SK-N-SH treated with all-trans-retinoic acid at 6 μM for 48 hours (cell line): ENCODE data around the gene SMPDL3B.

Source experiments
- ATAC-seq: fragments of 200-7000 bp; cut with Tn5 transposase; 3 replicates; pipeline ENCODE4 v1.9.1; 2020; ENCODE audit warnings: mild to moderate bottlenecking, moderate library complexity
- BACH2 ChIP-seq: fragments of 250-450 bp; sonication (Bioruptor Pico); IDR thresholded peaks from 2 replicates; pipeline ENCODE4 v1.9.0; 2021; ENCODE audit warnings: mild to moderate bottlenecking, borderline replicate concordance
- CSDC2 ChIP-seq: fragments of 250-450 bp; sonication (Bioruptor Pico); IDR thresholded peaks from 2 replicates; pipeline ENCODE4 v1.5.0; 2020; ENCODE audit warnings: mild to moderate bottlenecking, moderate library complexity
- ESRRG ChIP-seq: fragments of 250-450 bp; sonication (Bioruptor Pico); IDR thresholded peaks from 2 replicates; pipeline ENCODE4 v1.6.1; 2021; ENCODE audit warnings: mild to moderate bottlenecking
- GLIS3 ChIP-seq: fragments of 250-450 bp; sonication (Bioruptor Pico); IDR thresholded peaks from 2 replicates; pipeline ENCODE4 v1.5.0; 2020; ENCODE audit warnings: mild to moderate bottlenecking, moderate library complexity
- ISL1 ChIP-seq: fragments of 250-450 bp; sonication (Bioruptor Pico); IDR thresholded peaks from 2 replicates; pipeline ENCODE4 v2.1.2; 2022; ENCODE audit warnings: mild to moderate bottlenecking, moderate library complexity
- OSR1 ChIP-seq: fragments of 250-450 bp; sonication (Bioruptor Pico); IDR thresholded peaks from 2 replicates; pipeline ENCODE4 v1.8.0; 2022; ENCODE audit warnings: moderate library complexity, mild to moderate bottlenecking, inconsistent platforms
- PPARA ChIP-seq: fragments of 250-450 bp; sonication (Bioruptor Pico); IDR thresholded peaks from 2 replicates; pipeline ENCODE4 v1.5.0; 2020; ENCODE audit warnings: mild to moderate bottlenecking, borderline replicate concordance
- SNAI2 ChIP-seq: fragments of 250-450 bp; sonication (Bioruptor Pico); IDR thresholded peaks from 2 replicates; pipeline ENCODE4 v1.5.0; 2020; ENCODE audit warnings: mild to moderate bottlenecking, moderate library complexity
- TCF4 ChIP-seq: fragments of 250-450 bp; sonication (Bioruptor Pico); IDR thresholded peaks from 2 replicates; pipeline ENCODE4 v1.8.0; 2021; ENCODE audit warnings: mild to moderate bottlenecking, moderate library complexity, borderline replicate concordance
- TOX ChIP-seq: fragments of 250-450 bp; sonication (Bioruptor Pico); IDR thresholded peaks from 2 replicates; pipeline ENCODE4 v1.8.0; 2021; ENCODE audit warnings: mild to moderate bottlenecking, moderate library complexity, borderline replicate concordance
- ZC3H10 ChIP-seq: fragments of 250-450 bp; sonication (Bioruptor Pico); IDR thresholded peaks from 2 replicates; pipeline ENCODE4 v1.5.1; 2021; ENCODE audit warnings: mild to moderate bottlenecking, moderate library complexity
- ZFP3 ChIP-seq: fragments of 250-450 bp; sonication (Bioruptor Pico); IDR thresholded peaks from 2 replicates; pipeline ENCODE4 v1.5.0; 2020; ENCODE audit warnings: mild to moderate bottlenecking, moderate library complexity
- ZFP30 ChIP-seq: fragments of 450-650 bp; formaldehyde crosslinking; IDR thresholded peaks from 2 replicates; pipeline ENCODE4 v1.5.0; 2022; ENCODE audit warnings: mild to moderate bottlenecking, moderate library complexity
- ZNF565 ChIP-seq: fragments of 450-650 bp; formaldehyde crosslinking; conservative IDR thresholded peaks from 2 replicates; pipeline ENCODE4 v1.5.0; 2020; ENCODE audit warnings: low read depth, mild to moderate bottlenecking, moderate library complexity
- ZNF70 ChIP-seq: fragments of 450-650 bp; formaldehyde crosslinking; IDR thresholded peaks from 2 replicates; pipeline ENCODE4 v1.5.0; 2020; ENCODE audit warnings: mild to moderate bottlenecking, moderate library complexity
- TF ChIP-seq, protein P1 (sequence below): fragments of 250-450 bp; sonication (Bioruptor Pico); IDR thresholded peaks from 2 replicates; pipeline ENCODE4 v1.8.0; 2021; ENCODE audit warnings: low read depth, mild to moderate bottlenecking, moderate library complexity, borderline replicate concordance
- TF ChIP-seq, protein P2 (sequence below): fragments of 250-450 bp; sonication (Bioruptor Pico); IDR thresholded peaks from 2 replicates; pipeline ENCODE4 v1.8.0; 2020; ENCODE audit warnings: mild to moderate bottlenecking, moderate library complexity, borderline replicate concordance
- TF ChIP-seq, protein P3 (sequence below): fragments of 250-450 bp; sonication (Bioruptor Pico); IDR thresholded peaks from 2 replicates; pipeline ENCODE4 v1.5.1; 2021; ENCODE audit warnings: mild to moderate bottlenecking, moderate library complexity
- TF ChIP-seq, protein P4 (sequence below): fragments of 250-450 bp; sonication (Bioruptor Pico); IDR thresholded peaks from 2 replicates; pipeline ENCODE4 v1.5.1; 2020; ENCODE audit warnings: low read depth, mild to moderate bottlenecking, moderate library complexity
- TF ChIP-seq, protein P5 (sequence below): fragments of 250-450 bp; sonication (Bioruptor Pico); IDR thresholded peaks from 2 replicates; pipeline ENCODE4 v1.5.0; 2020; ENCODE audit warnings: mild to moderate bottlenecking, moderate library complexity

Gene SMPDL3B

DNA sequence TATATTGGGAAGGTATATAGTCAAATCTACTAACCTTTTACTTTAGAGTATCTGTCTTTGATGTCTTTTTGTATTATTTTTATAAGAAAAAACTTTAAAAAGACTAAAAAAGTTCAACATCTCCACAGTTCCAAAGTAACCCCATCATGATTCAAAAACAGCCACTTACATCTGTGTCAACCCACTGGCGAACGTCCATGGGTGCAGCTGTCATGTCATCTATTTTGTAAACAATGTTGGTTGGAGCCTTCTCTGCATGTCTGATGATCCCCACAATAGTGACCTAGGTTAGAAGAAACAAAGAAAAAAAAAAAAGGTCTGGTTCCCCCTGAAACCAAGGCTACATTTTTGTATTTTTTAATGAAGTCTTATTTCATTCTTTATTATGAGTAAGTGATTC lies 28.0 kb upstream of the SMPDL3B start:
- ATAC-seq = no peak
- TF ChIP-seq, protein P1, sequence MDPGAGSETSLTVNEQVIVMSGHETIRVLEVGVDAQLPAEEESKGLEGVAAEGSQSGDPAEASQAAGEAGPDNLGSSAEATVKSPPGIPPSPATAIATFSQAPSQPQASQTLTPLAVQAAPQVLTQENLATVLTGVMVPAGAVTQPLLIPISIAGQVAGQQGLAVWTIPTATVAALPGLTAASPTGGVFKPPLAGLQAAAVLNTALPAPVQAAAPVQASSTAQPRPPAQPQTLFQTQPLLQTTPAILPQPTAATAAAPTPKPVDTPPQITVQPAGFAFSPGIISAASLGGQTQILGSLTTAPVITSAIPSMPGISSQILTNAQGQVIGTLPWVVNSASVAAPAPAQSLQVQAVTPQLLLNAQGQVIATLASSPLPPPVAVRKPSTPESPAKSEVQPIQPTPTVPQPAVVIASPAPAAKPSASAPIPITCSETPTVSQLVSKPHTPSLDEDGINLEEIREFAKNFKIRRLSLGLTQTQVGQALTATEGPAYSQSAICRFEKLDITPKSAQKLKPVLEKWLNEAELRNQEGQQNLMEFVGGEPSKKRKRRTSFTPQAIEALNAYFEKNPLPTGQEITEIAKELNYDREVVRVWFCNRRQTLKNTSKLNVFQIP (CRISPR knock-in tag) = no peak
- TF ChIP-seq ZC3H10 (CRISPR knock-in tag) = no peak
- no peak for TF ChIP-seq TOX (CRISPR knock-in tag)
- TF ChIP-seq PPARA (CRISPR knock-in tag) = no peak
- TF ChIP-seq ESRRG (CRISPR knock-in tag) = no peak
- no peak for TF ChIP-seq ZNF70
- no peak for TF ChIP-seq TCF4 (CRISPR knock-in tag)
- TF ChIP-seq OSR1 (CRISPR knock-in tag) = no peak
- TF ChIP-seq CSDC2 (CRISPR knock-in tag) = no peak

DNA sequence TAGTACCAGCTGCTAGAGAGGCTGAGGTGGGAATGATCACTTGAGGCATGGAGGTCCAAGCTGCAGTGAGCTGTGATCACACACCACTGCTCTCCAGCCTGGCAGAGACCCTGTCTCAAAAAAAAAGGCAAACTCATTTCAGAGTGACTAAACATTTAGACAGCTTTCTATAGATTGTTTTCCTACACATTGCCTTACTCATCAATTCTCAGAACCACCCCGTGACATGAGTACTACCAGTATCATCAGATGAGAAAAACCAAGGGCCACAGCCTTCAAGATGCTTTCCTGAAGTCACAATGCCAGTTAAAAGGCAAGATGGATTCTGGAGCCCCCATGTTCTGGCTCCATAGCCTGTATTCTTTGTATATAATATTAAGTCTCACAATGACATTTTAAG lies 22.4 kb upstream of the SMPDL3B start:
- TF ChIP-seq, protein P2, sequence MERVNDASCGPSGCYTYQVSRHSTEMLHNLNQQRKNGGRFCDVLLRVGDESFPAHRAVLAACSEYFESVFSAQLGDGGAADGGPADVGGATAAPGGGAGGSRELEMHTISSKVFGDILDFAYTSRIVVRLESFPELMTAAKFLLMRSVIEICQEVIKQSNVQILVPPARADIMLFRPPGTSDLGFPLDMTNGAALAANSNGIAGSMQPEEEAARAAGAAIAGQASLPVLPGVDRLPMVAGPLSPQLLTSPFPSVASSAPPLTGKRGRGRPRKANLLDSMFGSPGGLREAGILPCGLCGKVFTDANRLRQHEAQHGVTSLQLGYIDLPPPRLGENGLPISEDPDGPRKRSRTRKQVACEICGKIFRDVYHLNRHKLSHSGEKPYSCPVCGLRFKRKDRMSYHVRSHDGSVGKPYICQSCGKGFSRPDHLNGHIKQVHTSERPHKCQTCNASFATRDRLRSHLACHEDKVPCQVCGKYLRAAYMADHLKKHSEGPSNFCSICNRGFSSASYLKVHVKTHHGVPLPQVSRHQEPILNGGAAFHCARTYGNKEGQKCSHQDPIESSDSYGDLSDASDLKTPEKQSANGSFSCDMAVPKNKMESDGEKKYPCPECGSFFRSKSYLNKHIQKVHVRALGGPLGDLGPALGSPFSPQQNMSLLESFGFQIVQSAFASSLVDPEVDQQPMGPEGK = no peak
- TF ChIP-seq, protein P3, sequence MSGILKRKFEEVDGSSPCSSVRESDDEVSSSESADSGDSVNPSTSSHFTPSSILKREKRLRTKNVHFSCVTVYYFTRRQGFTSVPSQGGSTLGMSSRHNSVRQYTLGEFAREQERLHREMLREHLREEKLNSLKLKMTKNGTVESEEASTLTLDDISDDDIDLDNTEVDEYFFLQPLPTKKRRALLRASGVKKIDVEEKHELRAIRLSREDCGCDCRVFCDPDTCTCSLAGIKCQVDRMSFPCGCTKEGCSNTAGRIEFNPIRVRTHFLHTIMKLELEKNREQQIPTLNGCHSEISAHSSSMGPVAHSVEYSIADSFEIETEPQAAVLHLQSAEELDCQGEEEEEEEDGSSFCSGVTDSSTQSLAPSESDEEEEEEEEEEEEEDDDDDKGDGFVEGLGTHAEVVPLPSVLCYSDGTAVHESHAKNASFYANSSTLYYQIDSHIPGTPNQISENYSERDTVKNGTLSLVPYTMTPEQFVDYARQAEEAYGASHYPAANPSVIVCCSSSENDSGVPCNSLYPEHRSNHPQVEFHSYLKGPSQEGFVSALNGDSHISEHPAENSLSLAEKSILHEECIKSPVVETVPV = no peak
- TF ChIP-seq, protein P4, sequence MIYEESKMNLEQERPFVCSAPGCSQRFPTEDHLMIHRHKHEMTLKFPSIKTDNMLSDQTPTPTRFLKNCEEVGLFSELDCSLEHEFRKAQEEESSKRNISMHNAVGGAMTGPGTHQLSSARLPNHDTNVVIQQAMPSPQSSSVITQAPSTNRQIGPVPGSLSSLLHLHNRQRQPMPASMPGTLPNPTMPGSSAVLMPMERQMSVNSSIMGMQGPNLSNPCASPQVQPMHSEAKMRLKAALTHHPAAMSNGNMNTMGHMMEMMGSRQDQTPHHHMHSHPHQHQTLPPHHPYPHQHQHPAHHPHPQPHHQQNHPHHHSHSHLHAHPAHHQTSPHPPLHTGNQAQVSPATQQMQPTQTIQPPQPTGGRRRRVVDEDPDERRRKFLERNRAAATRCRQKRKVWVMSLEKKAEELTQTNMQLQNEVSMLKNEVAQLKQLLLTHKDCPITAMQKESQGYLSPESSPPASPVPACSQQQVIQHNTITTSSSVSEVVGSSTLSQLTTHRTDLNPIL = no peak
- TF ChIP-seq GLIS3 (CRISPR knock-in tag) = no peak
- no peak for TF ChIP-seq TCF4 (CRISPR knock-in tag)
- TF ChIP-seq BACH2 (CRISPR knock-in tag) = no peak
- no peak for TF ChIP-seq PPARA (CRISPR knock-in tag)
- TF ChIP-seq ESRRG (CRISPR knock-in tag) = no peak
- no peak for ATAC-seq

DNA sequence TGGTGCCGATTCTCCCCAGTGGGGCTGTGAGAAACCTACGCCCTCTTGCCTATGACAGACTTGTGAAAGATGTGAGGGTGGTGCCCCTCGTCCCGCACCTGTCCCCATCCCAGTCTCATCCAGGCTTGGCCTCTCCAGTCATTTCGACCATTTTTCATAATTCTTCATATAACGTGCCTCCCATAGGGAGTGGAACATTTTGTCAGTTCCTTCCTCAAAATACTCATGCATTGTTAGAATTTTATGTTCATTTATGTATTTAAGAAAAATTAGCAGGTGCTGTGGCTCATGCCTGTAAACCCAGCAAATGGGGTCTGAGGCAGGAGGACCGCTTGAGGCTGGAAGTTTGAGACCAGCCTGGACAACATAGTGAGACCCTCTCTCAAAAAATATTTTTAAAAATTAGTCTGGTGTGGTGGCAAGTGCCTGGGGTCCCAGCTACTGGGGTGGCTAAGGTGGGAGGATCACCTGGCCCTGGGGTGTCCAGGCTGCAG lies 19.7 kb upstream of the SMPDL3B start:
- ATAC-seq = no peak
- TF ChIP-seq ZNF565 (no peak), ZFP3 (no peak), TCF4 (CRISPR knock-in tag) (no peak), ZC3H10 (CRISPR knock-in tag) (no peak), BACH2 (CRISPR knock-in tag) (no peak), GLIS3 (CRISPR knock-in tag) (no peak), ZFP30 (CRISPR knock-in tag) (no peak), TOX (CRISPR knock-in tag) (no peak), ISL1 (no peak), ESRRG (CRISPR knock-in tag) (no peak), CSDC2 (CRISPR knock-in tag) (no peak), ZNF70 (no peak), PPARA (CRISPR knock-in tag) (no peak), SNAI2 (CRISPR knock-in tag) (no peak), OSR1 (CRISPR knock-in tag) (no peak)
- TF ChIP-seq, protein P4 = no peak
- TF ChIP-seq, protein P5, sequence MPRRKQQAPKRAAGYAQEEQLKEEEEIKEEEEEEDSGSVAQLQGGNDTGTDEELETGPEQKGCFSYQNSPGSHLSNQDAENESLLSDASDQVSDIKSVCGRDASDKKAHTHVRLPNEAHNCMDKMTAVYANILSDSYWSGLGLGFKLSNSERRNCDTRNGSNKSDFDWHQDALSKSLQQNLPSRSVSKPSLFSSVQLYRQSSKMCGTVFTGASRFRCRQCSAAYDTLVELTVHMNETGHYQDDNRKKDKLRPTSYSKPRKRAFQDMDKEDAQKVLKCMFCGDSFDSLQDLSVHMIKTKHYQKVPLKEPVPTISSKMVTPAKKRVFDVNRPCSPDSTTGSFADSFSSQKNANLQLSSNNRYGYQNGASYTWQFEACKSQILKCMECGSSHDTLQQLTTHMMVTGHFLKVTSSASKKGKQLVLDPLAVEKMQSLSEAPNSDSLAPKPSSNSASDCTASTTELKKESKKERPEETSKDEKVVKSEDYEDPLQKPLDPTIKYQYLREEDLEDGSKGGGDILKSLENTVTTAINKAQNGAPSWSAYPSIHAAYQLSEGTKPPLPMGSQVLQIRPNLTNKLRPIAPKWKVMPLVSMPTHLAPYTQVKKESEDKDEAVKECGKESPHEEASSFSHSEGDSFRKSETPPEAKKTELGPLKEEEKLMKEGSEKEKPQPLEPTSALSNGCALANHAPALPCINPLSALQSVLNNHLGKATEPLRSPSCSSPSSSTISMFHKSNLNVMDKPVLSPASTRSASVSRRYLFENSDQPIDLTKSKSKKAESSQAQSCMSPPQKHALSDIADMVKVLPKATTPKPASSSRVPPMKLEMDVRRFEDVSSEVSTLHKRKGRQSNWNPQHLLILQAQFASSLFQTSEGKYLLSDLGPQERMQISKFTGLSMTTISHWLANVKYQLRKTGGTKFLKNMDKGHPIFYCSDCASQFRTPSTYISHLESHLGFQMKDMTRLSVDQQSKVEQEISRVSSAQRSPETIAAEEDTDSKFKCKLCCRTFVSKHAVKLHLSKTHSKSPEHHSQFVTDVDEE = no peak
- TF ChIP-seq, protein P1 (CRISPR knock-in tag) = no peak
- TF ChIP-seq, protein P3 = no peak
- TF ChIP-seq, protein P2 = no peak
